HEK293 (cell line): ENCODE data around the gene TWSG1.

Experiments used
- CTCF ChIA-PET: fragments of 350-600 bp; formaldehyde crosslinking; extraction: SDS; loops from one replicate; lab custom pipeline; 2021; ENCODE audit warnings: antibody characterized with exemption; lab: Yijun Ruan, JAX
- POLR2A ChIA-PET: fragments of 300-600 bp; formaldehyde crosslinking; extraction: SDS; loops from one replicate; lab custom pipeline; 2020; ENCODE audit warnings: antibody characterized with exemption, inconsistent platforms; lab: Yijun Ruan, JAX
- H3K27ac ChIP-seq: fragments of 200-500 bp; sonication (Bioruptor generic); 2 replicates; pipeline ENCODE4 v1.5.1; 2014; ENCODE audit warnings: low read depth, low read length, control low read depth, inconsistent platforms; ENCODE audit errors: extremely low read depth
- H3K36me3 ChIP-seq, 2 experiments: fragments of 200-500 bp in 1 of 2; sonication (Bioruptor generic) in 1 of 2; 1 replicate in 1 of 2; 2 replicates in 1 of 2; pipeline ENCODE4 v1.5.1; 2014 to 2017; ENCODE audit warnings: inconsistent platforms in 2 of 2, low read length in 2 of 2; ENCODE audit not compliant: control insufficient read depth in 2 of 2, insufficient read depth in 1 of 2
- H3K4me1 ChIP-seq: fragments of 200-500 bp; sonication (Bioruptor generic); 2 replicates; pipeline ENCODE4 v1.5.1; 2014; ENCODE audit warnings: mild to moderate bottlenecking, low read length, inconsistent platforms; ENCODE audit not compliant: control insufficient read depth, insufficient read depth
- H3K4me3 ChIP-seq: 2 replicates; pipeline ENCODE4 v1.5.1; 2011; ENCODE audit warnings: low read depth, mild to moderate bottlenecking, control low read depth, low read length, moderate library complexity
- H3K9me3 ChIP-seq: fragments of 200-500 bp; sonication (Bioruptor generic); 2 replicates; pipeline ENCODE4 v1.5.1; 2014; ENCODE audit warnings: low read depth, low read length, inconsistent platforms; ENCODE audit not compliant: control insufficient read depth, insufficient read depth
- BCL6B ChIP-seq: fragments of 450-650 bp; formaldehyde crosslinking; IDR thresholded peaks from 2 replicates; pipeline ENCODE4 v1.5.1; 2017; ENCODE audit warnings: missing biosample characterization, missing genetic modification characterization
- GLI4 ChIP-seq: fragments of 450-650 bp; formaldehyde crosslinking; IDR thresholded peaks from 2 replicates; pipeline ENCODE4 v1.5.1; 2016; ENCODE audit warnings: missing biosample characterization, missing genetic modification characterization
- KLF1 ChIP-seq: fragments of 450-650 bp; formaldehyde crosslinking; IDR thresholded peaks from 2 replicates; pipeline ENCODE4 v1.5.1; 2016; ENCODE audit warnings: missing biosample characterization, missing genetic modification characterization
- PRDM1 ChIP-seq: fragments of 450-650 bp; formaldehyde crosslinking; IDR thresholded peaks from 2 replicates; pipeline ENCODE4; 2016; ENCODE audit warnings: missing biosample characterization, missing genetic modification characterization
- RBAK ChIP-seq: fragments of 450-650 bp; formaldehyde crosslinking; IDR thresholded peaks from 2 replicates; pipeline ENCODE4 v1.5.1; 2016; ENCODE audit warnings: missing biosample characterization, missing genetic modification characterization
- TSHZ1 ChIP-seq: fragments of 450-650 bp; formaldehyde crosslinking; IDR thresholded peaks from 2 replicates; pipeline ENCODE4 v1.5.1; 2016; ENCODE audit warnings: missing biosample characterization, missing genetic modification characterization, borderline replicate concordance
- ZBTB1 ChIP-seq: fragments of 450-650 bp; formaldehyde crosslinking; IDR thresholded peaks from 2 replicates; pipeline ENCODE4 v1.5.1; 2016; ENCODE audit warnings: missing biosample characterization, missing genetic modification characterization
- ZBTB20 ChIP-seq: fragments of 450-650 bp; formaldehyde crosslinking; IDR thresholded peaks from 2 replicates; pipeline ENCODE4 v1.5.1; 2016; ENCODE audit warnings: missing biosample characterization, missing genetic modification characterization
- ZNF121 ChIP-seq: fragments of 450-650 bp; formaldehyde crosslinking; IDR thresholded peaks from 2 replicates; pipeline ENCODE4 v1.5.1; 2016; ENCODE audit warnings: missing biosample characterization, missing genetic modification characterization
- ZNF133 ChIP-seq: fragments of 450-650 bp; formaldehyde crosslinking; IDR thresholded peaks from 2 replicates; pipeline ENCODE4 v1.5.1; 2016; ENCODE audit warnings: missing biosample characterization, missing genetic modification characterization
- ZNF148 ChIP-seq: fragments of 450-650 bp; formaldehyde crosslinking; IDR thresholded peaks from 2 replicates; pipeline ENCODE4 v1.5.0; 2017; ENCODE audit warnings: missing biosample characterization, missing genetic modification characterization, borderline replicate concordance
- ZNF174 ChIP-seq: fragments of 450-650 bp; formaldehyde crosslinking; IDR thresholded peaks from 2 replicates; pipeline ENCODE4 v1.5.0; 2017; ENCODE audit warnings: missing biosample characterization, mild to moderate bottlenecking, missing genetic modification characterization
- ZNF211 ChIP-seq: fragments of 450-650 bp; formaldehyde crosslinking; IDR thresholded peaks from 2 replicates; pipeline ENCODE4 v1.5.1; 2016; ENCODE audit warnings: low read depth, missing biosample characterization, missing genetic modification characterization
- ZNF341 ChIP-seq: fragments of 450-650 bp; formaldehyde crosslinking; IDR thresholded peaks from 2 replicates; pipeline ENCODE4; 2016; ENCODE audit warnings: low read depth, missing biosample characterization, missing genetic modification characterization
- ZNF391 ChIP-seq: fragments of 450-650 bp; formaldehyde crosslinking; IDR thresholded peaks from 2 replicates; pipeline ENCODE4 v1.5.1; 2016; ENCODE audit warnings: low read depth, missing biosample characterization, missing genetic modification characterization, borderline replicate concordance
- ZNF473 ChIP-seq: fragments of 450-650 bp; formaldehyde crosslinking; IDR thresholded peaks from 2 replicates; pipeline ENCODE4 v1.5.1; 2017; ENCODE audit warnings: missing biosample characterization, missing genetic modification characterization
- ZNF521 ChIP-seq: fragments of 450-650 bp; formaldehyde crosslinking; IDR thresholded peaks from 2 replicates; pipeline ENCODE4 v1.5.1; 2017; ENCODE audit warnings: missing biosample characterization, mild to moderate bottlenecking, missing genetic modification characterization
- ZNF777 ChIP-seq: fragments of 450-650 bp; formaldehyde crosslinking; IDR thresholded peaks from 2 replicates; pipeline ENCODE4 v1.5.1; 2017; ENCODE audit warnings: missing biosample characterization, missing genetic modification characterization, borderline replicate concordance
- ZSCAN23 ChIP-seq: fragments of 450-650 bp; formaldehyde crosslinking; IDR thresholded peaks from 2 replicates; pipeline ENCODE4 v1.5.1; 2016; ENCODE audit warnings: missing biosample characterization, missing genetic modification characterization
- TF ChIP-seq, protein P1 (sequence below): fragments of 450-650 bp; formaldehyde crosslinking; IDR thresholded peaks from 2 replicates; pipeline ENCODE4 v1.5.1; 2016; ENCODE audit warnings: missing biosample characterization, missing genetic modification characterization
- TF ChIP-seq, protein P2 (sequence below): fragments of 450-650 bp; formaldehyde crosslinking; IDR thresholded peaks from 2 replicates; pipeline ENCODE4 v1.5.1; 2017; ENCODE audit warnings: missing biosample characterization, missing genetic modification characterization
- TF ChIP-seq, protein P3 (sequence below): fragments of 450-650 bp; formaldehyde crosslinking; IDR thresholded peaks from 2 replicates; pipeline ENCODE4 v1.5.1; 2016; ENCODE audit warnings: missing biosample characterization, missing genetic modification characterization
- TF ChIP-seq, protein P4 (sequence below): IDR thresholded peaks from 2 replicates; pipeline ENCODE4 v1.6.1; 2011; ENCODE audit warnings: mild to moderate bottlenecking, low read depth, low read length, borderline replicate concordance

Gene TWSG1

GRCh38 chr18:9405130-9405529, 70.6 kb downstream of the TWSG1 start:
- Histone ChIP-seq H3K27ac (no peak overlapping the region), H3K4me1 (no peaks in the 10 kb centered on the region), H3K9me3 (no peaks in the 10 kb centered on the region), H3K4me3 (no peak overlapping the region), H3K36me3 (peaks cover 0 to 2% of the 10 kb centered on the region in 2 experiments; a peak in 2 of 3 replicates)
- ChIA-PET POLR2A (no interaction called here), CTCF (no interaction called here)
- TF ChIP-seq ZNF777, result no peak
- no peak for TF ChIP-seq BCL6B (tag by site-specific recombination)
- TF ChIP-seq PRDM1 (tag by site-specific recombination), result no peak
- TF ChIP-seq, protein P1, sequence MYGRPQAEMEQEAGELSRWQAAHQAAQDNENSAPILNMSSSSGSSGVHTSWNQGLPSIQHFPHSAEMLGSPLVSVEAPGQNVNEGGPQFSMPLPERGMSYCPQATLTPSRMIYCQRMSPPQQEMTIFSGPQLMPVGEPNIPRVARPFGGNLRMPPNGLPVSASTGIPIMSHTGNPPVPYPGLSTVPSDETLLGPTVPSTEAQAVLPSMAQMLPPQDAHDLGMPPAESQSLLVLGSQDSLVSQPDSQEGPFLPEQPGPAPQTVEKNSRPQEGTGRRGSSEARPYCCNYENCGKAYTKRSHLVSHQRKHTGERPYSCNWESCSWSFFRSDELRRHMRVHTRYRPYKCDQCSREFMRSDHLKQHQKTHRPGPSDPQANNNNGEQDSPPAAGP (tag by site-specific recombination), result no peak
- TF ChIP-seq, protein P2, sequence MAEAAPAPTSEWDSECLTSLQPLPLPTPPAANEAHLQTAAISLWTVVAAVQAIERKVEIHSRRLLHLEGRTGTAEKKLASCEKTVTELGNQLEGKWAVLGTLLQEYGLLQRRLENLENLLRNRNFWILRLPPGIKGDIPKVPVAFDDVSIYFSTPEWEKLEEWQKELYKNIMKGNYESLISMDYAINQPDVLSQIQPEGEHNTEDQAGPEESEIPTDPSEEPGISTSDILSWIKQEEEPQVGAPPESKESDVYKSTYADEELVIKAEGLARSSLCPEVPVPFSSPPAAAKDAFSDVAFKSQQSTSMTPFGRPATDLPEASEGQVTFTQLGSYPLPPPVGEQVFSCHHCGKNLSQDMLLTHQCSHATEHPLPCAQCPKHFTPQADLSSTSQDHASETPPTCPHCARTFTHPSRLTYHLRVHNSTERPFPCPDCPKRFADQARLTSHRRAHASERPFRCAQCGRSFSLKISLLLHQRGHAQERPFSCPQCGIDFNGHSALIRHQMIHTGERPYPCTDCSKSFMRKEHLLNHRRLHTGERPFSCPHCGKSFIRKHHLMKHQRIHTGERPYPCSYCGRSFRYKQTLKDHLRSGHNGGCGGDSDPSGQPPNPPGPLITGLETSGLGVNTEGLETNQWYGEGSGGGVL (tag by site-specific recombination), result no peak
- TF ChIP-seq ZNF121, result no peak
- TF ChIP-seq ZBTB20, result no peak
- no peak for TF ChIP-seq TSHZ1
- no peak for TF ChIP-seq RBAK (tag by site-specific recombination)
- TF ChIP-seq ZNF391 (tag by site-specific recombination), result no peak
- TF ChIP-seq ZNF174 (tag by site-specific recombination), result no peak
- TF ChIP-seq ZBTB1 (tag by site-specific recombination), result no peak
- TF ChIP-seq ZNF341 (tag by site-specific recombination), result no peak
- no peak for TF ChIP-seq ZSCAN23 (tag by site-specific recombination)
- TF ChIP-seq ZNF473 (tag by site-specific recombination), result no peak

DNA sequence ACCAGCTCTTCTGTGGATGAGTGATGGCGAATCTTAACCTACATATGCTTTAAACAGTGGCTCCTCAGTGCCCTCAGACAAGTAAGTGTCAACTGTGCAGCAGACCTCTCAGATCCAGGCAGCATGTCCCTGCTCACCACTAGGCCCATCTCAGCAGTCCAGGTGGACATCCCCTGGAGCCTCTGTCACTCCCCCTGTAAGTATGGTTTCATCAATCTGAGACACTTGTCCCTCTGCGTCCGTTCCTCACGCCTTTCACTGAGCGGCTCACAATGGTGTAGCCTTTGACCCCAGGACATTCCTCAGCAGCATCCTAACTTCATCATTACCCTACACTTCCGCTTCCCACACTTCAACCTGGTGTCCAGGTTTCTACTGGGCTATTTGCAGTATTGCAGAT, 71.4 kb downstream of the TWSG1 start:
- POLR2A ChIA-PET, result no interaction called here
- H3K4me1 ChIP-seq, result no peaks in the 10 kb centered on the region
- TF ChIP-seq GLI4 (tag by site-specific recombination) (no peak), ZNF148 (tag by site-specific recombination) (no peak), ZNF211 (tag by site-specific recombination) (no peak), ZNF133 (tag by site-specific recombination) (no peak), KLF1 (tag by site-specific recombination) (no peak), ZNF521 (tag by site-specific recombination) (no peak)
- TF ChIP-seq, protein P3, sequence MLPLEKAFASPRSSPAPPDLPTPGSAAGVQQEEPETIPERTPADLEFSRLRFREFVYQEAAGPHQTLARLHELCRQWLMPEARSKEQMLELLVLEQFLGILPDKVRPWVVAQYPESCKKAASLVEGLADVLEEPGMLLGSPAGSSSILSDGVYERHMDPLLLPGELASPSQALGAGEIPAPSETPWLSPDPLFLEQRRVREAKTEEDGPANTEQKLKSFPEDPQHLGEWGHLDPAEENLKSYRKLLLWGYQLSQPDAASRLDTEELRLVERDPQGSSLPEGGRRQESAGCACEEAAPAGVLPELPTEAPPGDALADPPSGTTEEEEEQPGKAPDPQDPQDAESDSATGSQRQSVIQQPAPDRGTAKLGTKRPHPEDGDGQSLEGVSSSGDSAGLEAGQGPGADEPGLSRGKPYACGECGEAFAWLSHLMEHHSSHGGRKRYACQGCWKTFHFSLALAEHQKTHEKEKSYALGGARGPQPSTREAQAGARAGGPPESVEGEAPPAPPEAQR (tag by site-specific recombination), result no peak
- TF ChIP-seq, protein P4, sequence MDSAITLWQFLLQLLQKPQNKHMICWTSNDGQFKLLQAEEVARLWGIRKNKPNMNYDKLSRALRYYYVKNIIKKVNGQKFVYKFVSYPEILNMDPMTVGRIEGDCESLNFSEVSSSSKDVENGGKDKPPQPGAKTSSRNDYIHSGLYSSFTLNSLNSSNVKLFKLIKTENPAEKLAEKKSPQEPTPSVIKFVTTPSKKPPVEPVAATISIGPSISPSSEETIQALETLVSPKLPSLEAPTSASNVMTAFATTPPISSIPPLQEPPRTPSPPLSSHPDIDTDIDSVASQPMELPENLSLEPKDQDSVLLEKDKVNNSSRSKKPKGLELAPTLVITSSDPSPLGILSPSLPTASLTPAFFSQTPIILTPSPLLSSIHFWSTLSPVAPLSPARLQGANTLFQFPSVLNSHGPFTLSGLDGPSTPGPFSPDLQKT, result no peak

More for the DNA sequence above, 71.4 kb downstream of the TWSG1 start:
- CTCF ChIA-PET, result no interaction called here
- Histone ChIP-seq H3K9me3 (no peaks in the 10 kb centered on the region), H3K4me3 (no peak overlapping the region), H3K36me3 (no peaks in the 10 kb centered on the region), H3K27ac (no peak overlapping the region)
